NCI-H1436 (cell line): ENCODE data around the gene KCMF1.

Source experiments
- DNase-seq: peaks from one replicate; lab custom pipeline; 2025; lab: John Stamatoyannopoulos, UW

Gene KCMF1

GRCh38 chr2:84956334-84957297 is 14.3 kb upstream of the KCMF1 start:
- DNase-seq: no peak

- DNase-seq: no peak
These were observed 13.2 kb upstream of the KCMF1 start for GRCh38 chr2:84957771-84958134.

- DNase-seq: peak; percentile 64
These were observed 12.6 kb upstream of the KCMF1 start for GRCh38 chr2:84958135-84959059.

GRCh38 chr2:84959095-84959565 is 11.8 kb upstream of the KCMF1 start:
- no peak for DNase-seq

GRCh38 chr2:84959566-84960506 is 11.1 kb upstream of the KCMF1 start:
- DNase-seq: no peak

GRCh38 chr2:84962917-84963316 is 8.0 kb upstream of the KCMF1 start:
- no peak for DNase-seq

GRCh38 chr2:84963323-84963691 is 7.7 kb upstream of the KCMF1 start:
- no peak for DNase-seq

GRCh38 chr2:84963692-84964405 is 7.1 kb upstream of the KCMF1 start:
- no peak for DNase-seq

GRCh38 chr2:84964406-84965191 is 6.4 kb upstream of the KCMF1 start:
- DNase-seq: no peak

GRCh38 chr2:84965192-84965516 is 5.8 kb upstream of the KCMF1 start:
- DNase-seq: no peak

GRCh38 chr2:84965827-84966226 is 5.1 kb upstream of the KCMF1 start:
- DNase-seq: no peak

- no peak for DNase-seq
These were observed 4.2 kb upstream of the KCMF1 start for GRCh38 chr2:84966731-84967130.

GRCh38 chr2:84969511-84970209 is 1.3 kb upstream of the KCMF1 start:
- no peak for DNase-seq

GRCh38 chr2:84970210-84970867 is 622 bp upstream of the KCMF1 start:
- DNase-seq: peak; percentile 52

- DNase-seq: no peak
These were observed 697 bp downstream of the KCMF1 start for GRCh38 chr2:84971510-84972206.

- DNase-seq: no peak
These were observed 1.3 kb downstream of the KCMF1 start for GRCh38 chr2:84972207-84972783.

GRCh38 chr2:84972932-84973331 is 2.0 kb downstream of the KCMF1 start:
- DNase-seq: no peak
